Tongue (tissue), 2 donors: ENCODE measurements around the gene TAS2R7. TPM values are rescaled to one million over a fixed set of nuclear protein-coding genes. Genes with fewer than 3 reads are reported as not detected.

ENCODE experiments used
- small RNA-seq: library from RNA; depleted of rRNA; stranded (forward); fragments of <200 nt; gene quantifications from one replicate; pipeline ENCODE3, GENCODE V24; 2014; ENCODE audit warnings: low replicate concordance
- total RNA-seq: library from RNA; depleted of rRNA; stranded (reverse); fragments of >200 nt; gene quantifications from one replicate; pipeline ENCODE4 v1.2.3, GENCODE V29; 2014

Gene TAS2R7
- total RNA-seq, 1 donor from 2014 or later: not detected

Small RNA genes lying within 50 kb of the gene (small RNA-seq; reads per million reads assigned to genes)
- gene PRR4: 0.06 reads per million

Other genes starting within 250 kb of the TAS2R7 start
- 25.5 TPM for gene MAGOHB, start 189.0 kb downstream of the TAS2R7 start, total RNA-seq
- 1.7 TPM for gene STYK1, start 128.6 kb downstream of the TAS2R7 start, total RNA-seq
- 454 TPM for gene YBX3, start 79.3 kb downstream of the TAS2R7 start, total RNA-seq
- not detected for gene TAS2R8, start 4.7 kb upstream of the TAS2R7 start, total RNA-seq
- not detected for gene TAS2R9, start 7.5 kb upstream of the TAS2R7 start, total RNA-seq
- gene TAS2R10, start 23.7 kb upstream of the TAS2R7 start, total RNA-seq: 2.8 TPM
- gene PRR4, start 46.8 kb upstream of the TAS2R7 start, total RNA-seq: 19.3 TPM
- gene PRH1, start 81.6 kb upstream of the TAS2R7 start, total RNA-seq: 85.8 TPM
- gene TAS2R13, start 106.9 kb upstream of the TAS2R7 start, total RNA-seq: 3.2 TPM
- gene PRH2, start 126.6 kb upstream of the TAS2R7 start, total RNA-seq: 335 TPM
- gene TAS2R14, start 136.6 kb upstream of the TAS2R7 start, total RNA-seq: 9.1 TPM
- gene TAS2R50, start 184.3 kb upstream of the TAS2R7 start, total RNA-seq: 10.7 TPM
- 8.2 TPM for gene TAS2R20, start 195.7 kb upstream of the TAS2R7 start, total RNA-seq
- 17.1 TPM for gene TAS2R19, start 220.0 kb upstream of the TAS2R7 start, total RNA-seq
- gene TAS2R31, start 228.8 kb upstream of the TAS2R7 start, total RNA-seq: 17.7 TPM